NCI-H146 treated with DMSO at 0.1 percent for 48 hours (cell line): Measurements from ENCODE around the gene GUCA1A.

Source experiments
- DNase-seq: peaks from one replicate; lab custom pipeline; 2025; ENCODE audit not compliant: unreplicated experiment; lab: John Stamatoyannopoulos, UW

GUCA1A gene

GRCh38 chr6:42173101-42173500 is at the start of gene GUCA1A:
GUCA1A (plus strand) TSS chr6:42173364; CDS start chr6:42173614, 250 bp downstream.
- DNase-seq = no peak

- no peak for DNase-seq
These were observed 49.6 kb upstream of the GUCA1A start for GRCh38 chr6:42123379-42124103.

- DNase-seq = no peak
These were observed 48.8 kb upstream of the GUCA1A start for GRCh38 chr6:42124223-42124836.

GRCh38 chr6:42125231-42125630 is 47.9 kb upstream of the GUCA1A start:
- no peak for DNase-seq

GRCh38 chr6:42125663-42126062 is 47.5 kb upstream of the GUCA1A start:
- no peak for DNase-seq

- DNase-seq = no peak
These were observed 44.5 kb upstream of the GUCA1A start for GRCh38 chr6:42128460-42129359.

GRCh38 chr6:42129360-42129676 is 43.8 kb upstream of the GUCA1A start:
- no peak for DNase-seq

- no peak for DNase-seq
These were observed 41.6 kb upstream of the GUCA1A start for GRCh38 chr6:42131531-42131930.

GRCh38 chr6:42133926-42134325 is 39.2 kb upstream of the GUCA1A start:
- DNase-seq = no peak

GRCh38 chr6:42135161-42135560 is 38.0 kb upstream of the GUCA1A start:
- no peak for DNase-seq

GRCh38 chr6:42135722-42136121 is 37.4 kb upstream of the GUCA1A start:
- DNase-seq = no peak

- no peak for DNase-seq
These were observed 36.5 kb upstream of the GUCA1A start for GRCh38 chr6:42136508-42137193.

- DNase-seq = no peak
These were observed 35.9 kb upstream of the GUCA1A start for GRCh38 chr6:42137194-42137753.

GRCh38 chr6:42138190-42138589 is 35.0 kb upstream of the GUCA1A start:
- DNase-seq = no peak

- DNase-seq = peak; percentile 68
These were observed 34.2 kb upstream of the GUCA1A start for GRCh38 chr6:42138630-42139619.

- no peak for DNase-seq
These were observed 33.1 kb upstream of the GUCA1A start for GRCh38 chr6:42140032-42140431.

GRCh38 chr6:42140756-42141602 is 32.2 kb upstream of the GUCA1A start:
- no peak for DNase-seq

GRCh38 chr6:42141603-42142117 is 31.5 kb upstream of the GUCA1A start:
- DNase-seq = no peak
